Ishikawa (cell line): ENCODE data around the gene ADK.
A peak's percentile ranks its signal among the peaks of the same experiment; 100 is the strongest.

Experiments used
- CEBPB ChIP-seq: IDR thresholded peaks from 2 replicates; pipeline ENCODE4 v1.6.1; 2012
- CREB1 ChIP-seq: IDR thresholded peaks from 2 replicates; pipeline ENCODE4 v1.6.1; 2012; ENCODE audit warnings: low read depth
- EGR1 ChIP-seq: IDR thresholded peaks from 2 replicates; pipeline ENCODE4 v1.6.1; 2012
- EP300 ChIP-seq: IDR thresholded peaks from 2 replicates; pipeline ENCODE4 v1.6.1; 2012; ENCODE audit warnings: borderline replicate concordance
- FOXM1 ChIP-seq: IDR thresholded peaks from 2 replicates; pipeline ENCODE4 v1.6.1; 2012; ENCODE audit warnings: low read depth, borderline replicate concordance
- MAX ChIP-seq: IDR thresholded peaks from 2 replicates; pipeline ENCODE4 v1.6.1; 2012
- NFIC ChIP-seq: IDR thresholded peaks from 2 replicates; pipeline ENCODE4 v1.6.1; 2012
- RAD21 ChIP-seq: IDR thresholded peaks from 2 replicates; pipeline ENCODE4 v1.6.1; 2012; ENCODE audit warnings: low read depth
- REST ChIP-seq: IDR thresholded peaks from 2 replicates; pipeline ENCODE4 v1.6.1; 2012; ENCODE audit warnings: low read depth, mild to moderate bottlenecking
- TAF1 ChIP-seq: IDR thresholded peaks from 2 replicates; pipeline ENCODE4 v1.6.1; 2012; ENCODE audit warnings: low read depth, mild to moderate bottlenecking
- TCF12 ChIP-seq: IDR thresholded peaks from 2 replicates; pipeline ENCODE4 v1.6.1; 2012; ENCODE audit warnings: low read depth
- TEAD4 ChIP-seq: IDR thresholded peaks from 2 replicates; pipeline ENCODE4 v1.6.1; 2012
- USF1 ChIP-seq: IDR thresholded peaks from 2 replicates; pipeline ENCODE4 v1.6.1; 2012
- YY1 ChIP-seq: IDR thresholded peaks from 2 replicates; pipeline ENCODE4 v1.6.1; 2012; ENCODE audit warnings: low read depth
- ZBTB7A ChIP-seq: IDR thresholded peaks from 2 replicates; pipeline ENCODE4 v1.6.1; 2012; ENCODE audit warnings: low read depth

Gene ADK

GRCh38 chr10:74736029-74736428 is 585.0 kb downstream of the ADK start:
- TF ChIP-seq EP300 (no peak), USF1 (no peak)

- TF ChIP-seq EGR1 (no peak), TCF12 (no peak), MAX (no peak), TEAD4 (no peak), EP300 (no peak), YY1 (no peak), REST (no peak), TAF1 (no peak), CEBPB (no peak), USF1 (no peak), CREB1 (no peak), FOXM1 (no peak), ZBTB7A (no peak), NFIC (no peak), RAD21 (no peak)
These were observed 587.0 kb downstream of the ADK start for GRCh38 chr10:74738052-74738451.

GRCh38 chr10:74738542-74738941 is 587.5 kb downstream of the ADK start:
- no peak for TF ChIP-seq CEBPB
- no peak for TF ChIP-seq TEAD4
- no peak for TF ChIP-seq EGR1
- no peak for TF ChIP-seq NFIC

GRCh38 chr10:74738985-74739567 is 588.1 kb downstream of the ADK start:
- no peak for TF ChIP-seq CEBPB
- TF ChIP-seq RAD21, result peak; percentile 21
- TF ChIP-seq MAX, result no peak
- no peak for TF ChIP-seq CREB1
- TF ChIP-seq EP300, result no peak

GRCh38 chr10:74743401-74743800 is 592.4 kb downstream of the ADK start:
- TF ChIP-seq FOXM1 (no peak), EP300 (no peak), CREB1 (no peak), NFIC (no peak), EGR1 (no peak), TAF1 (no peak), RAD21 (peak; percentile 13; the same call in 1 of the 2 replicates), ZBTB7A (no peak)

GRCh38 chr10:74745449-74745848 is 594.4 kb downstream of the ADK start:
- TF ChIP-seq FOXM1 (no peak), YY1 (no peak), NFIC (no peak), ZBTB7A (no peak), RAD21 (no peak), TCF12 (no peak), CEBPB (no peak), MAX (no peak), EP300 (no peak), CREB1 (no peak), USF1 (no peak), TAF1 (no peak)

GRCh38 chr10:74746813-74747212 is 595.8 kb downstream of the ADK start:
- TF ChIP-seq CEBPB, result no peak
- no peak for TF ChIP-seq EGR1
- TF ChIP-seq EP300, result no peak
- TF ChIP-seq YY1, result no peak
- no peak for TF ChIP-seq TEAD4
- no peak for TF ChIP-seq NFIC
- TF ChIP-seq ZBTB7A, result no peak
- no peak for TF ChIP-seq USF1
